GM21447 (cell line): ENCODE results near the gene AGXT.

Experiments
- ATAC-seq: cut with Tn5 transposase; IDR thresholded peaks from one replicate; pipeline ENCODE4 v1.9.1; 2021; ENCODE audit not compliant: unreplicated experiment

Gene AGXT

DNA sequence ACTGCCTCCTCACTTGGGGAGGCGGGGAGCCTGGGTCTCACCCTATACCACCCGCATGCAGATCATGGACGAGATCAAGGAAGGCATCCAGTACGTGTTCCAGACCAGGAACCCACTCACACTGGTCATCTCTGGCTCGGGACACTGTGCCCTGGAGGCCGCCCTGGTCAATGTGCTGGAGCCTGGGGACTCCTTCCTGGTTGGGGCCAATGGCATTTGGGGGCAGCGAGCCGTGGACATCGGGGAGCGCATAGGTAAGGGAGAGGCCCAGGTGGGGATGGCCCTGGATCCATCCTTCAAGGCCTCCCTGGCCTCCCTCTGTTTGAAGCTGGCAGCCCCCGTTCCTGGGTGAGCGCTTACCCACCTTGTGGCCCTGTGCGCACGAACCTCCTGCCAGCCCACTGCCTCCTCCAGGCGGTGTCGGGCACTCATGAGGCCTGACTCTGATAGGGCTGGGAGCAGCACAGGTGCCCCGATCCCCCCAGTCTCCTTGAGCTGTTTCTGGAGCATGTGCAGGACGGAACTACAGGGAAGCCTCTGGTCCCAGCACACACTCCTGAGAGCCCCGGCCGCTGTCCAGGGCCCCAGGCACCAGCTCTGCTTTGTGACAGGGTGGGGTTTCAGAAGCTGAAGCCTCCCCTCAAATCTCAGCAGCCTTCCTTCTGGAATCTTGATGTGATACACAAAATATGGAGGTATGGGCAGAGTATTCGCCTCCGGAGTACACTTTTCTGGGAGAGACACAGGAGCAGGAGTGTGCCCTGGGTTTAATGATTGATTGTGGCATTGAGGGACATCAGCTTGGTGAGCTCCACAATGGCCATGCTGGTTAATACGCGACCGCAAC is 708 bp downstream of the AGXT start:
- ATAC-seq = no peak

GRCh38 chr2:240869956-240870875 is 1.6 kb downstream of the AGXT start:
- ATAC-seq = no peak

DNA sequence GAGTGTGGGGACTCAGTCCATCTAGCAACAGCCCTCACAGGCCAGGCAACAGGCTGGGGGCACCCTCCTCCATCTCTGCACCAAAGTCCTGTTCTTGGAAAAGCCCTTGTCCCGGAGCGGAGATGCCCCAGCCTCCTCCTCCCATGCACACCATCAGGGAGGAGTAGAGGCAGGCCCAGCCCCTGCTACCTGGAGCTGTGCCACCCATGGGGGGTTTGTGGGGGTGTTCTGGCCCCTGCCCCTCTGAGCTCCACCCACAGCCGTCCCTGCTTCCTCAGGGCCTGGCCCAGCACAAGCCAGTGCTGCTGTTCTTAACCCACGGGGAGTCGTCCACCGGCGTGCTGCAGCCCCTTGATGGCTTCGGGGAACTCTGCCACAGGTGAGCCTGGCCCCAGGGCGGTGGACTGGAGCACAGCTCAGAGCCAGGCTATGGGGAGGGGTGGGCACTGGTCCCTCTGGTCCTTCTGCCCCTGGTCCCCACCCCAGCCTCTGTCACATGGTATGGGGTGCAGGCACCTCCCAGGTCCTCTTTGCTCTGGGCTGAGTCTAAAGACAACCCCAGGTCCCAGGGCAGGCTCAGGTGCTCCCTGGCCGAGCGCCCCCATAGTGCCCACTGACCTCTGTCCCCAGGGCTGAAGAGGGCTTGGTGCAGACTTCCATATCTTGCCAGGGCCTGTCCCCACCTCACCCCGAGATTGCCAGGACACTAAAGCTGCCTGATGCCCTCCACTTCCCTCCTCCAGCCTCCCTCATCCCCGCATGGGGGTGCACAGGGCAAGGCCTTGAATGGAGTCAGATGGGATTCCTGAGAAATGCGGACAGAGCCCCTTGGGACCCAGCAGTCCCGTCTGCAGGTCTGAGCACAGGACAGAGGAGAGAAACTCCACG is 2.7 kb downstream of the AGXT start:
- ATAC-seq = no peak

- ATAC-seq = no peak
These were observed 3.9 kb downstream of the AGXT start for GRCh38 chr2:240872317-240873097.

- ATAC-seq = no peak
These were observed 4.6 kb downstream of the AGXT start for GRCh38 chr2:240873098-240873788.

DNA sequence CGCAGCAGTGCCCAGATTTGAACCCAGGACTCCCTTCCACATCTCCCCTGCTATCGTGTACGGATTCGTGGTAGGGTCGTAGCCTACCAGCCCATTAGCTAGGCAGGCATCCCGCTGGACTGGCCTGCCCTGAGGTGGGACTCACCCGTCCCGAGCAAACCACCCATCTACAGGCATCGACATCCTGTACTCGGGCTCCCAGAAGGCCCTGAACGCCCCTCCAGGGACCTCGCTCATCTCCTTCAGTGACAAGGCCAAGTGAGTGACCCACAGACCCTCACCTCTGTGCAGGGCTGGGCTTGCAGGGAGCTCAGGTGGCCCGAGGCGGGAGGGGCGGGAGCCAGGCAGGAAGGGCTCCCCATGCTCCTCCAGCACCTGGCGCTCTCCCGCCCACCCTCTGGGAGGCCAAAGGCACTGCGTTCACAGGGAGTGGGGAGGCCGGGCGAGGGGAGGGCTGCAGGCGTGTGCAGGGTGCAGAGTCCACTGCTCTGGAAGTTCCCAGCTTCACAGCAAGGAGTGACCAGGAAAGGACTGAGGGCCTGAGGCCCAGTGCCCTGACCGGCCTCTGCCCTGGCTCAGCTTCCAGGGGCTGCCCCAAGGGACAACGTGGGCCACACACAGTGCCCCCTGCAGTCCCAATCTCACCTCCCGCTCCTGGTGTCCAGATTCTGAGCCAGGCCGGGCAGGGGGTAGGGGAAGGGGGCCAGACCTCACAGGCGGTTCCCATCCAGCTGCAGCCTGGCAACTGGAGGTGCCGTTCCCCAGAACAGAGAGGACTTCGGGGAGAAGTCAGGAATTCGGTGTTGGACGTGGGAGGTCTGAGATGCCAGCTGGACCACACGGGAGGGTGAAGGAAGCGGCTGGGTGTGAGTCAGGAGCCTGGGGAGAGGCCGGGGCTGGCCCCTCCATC is 5.4 kb downstream of the AGXT start:
- no peak for ATAC-seq

DNA sequence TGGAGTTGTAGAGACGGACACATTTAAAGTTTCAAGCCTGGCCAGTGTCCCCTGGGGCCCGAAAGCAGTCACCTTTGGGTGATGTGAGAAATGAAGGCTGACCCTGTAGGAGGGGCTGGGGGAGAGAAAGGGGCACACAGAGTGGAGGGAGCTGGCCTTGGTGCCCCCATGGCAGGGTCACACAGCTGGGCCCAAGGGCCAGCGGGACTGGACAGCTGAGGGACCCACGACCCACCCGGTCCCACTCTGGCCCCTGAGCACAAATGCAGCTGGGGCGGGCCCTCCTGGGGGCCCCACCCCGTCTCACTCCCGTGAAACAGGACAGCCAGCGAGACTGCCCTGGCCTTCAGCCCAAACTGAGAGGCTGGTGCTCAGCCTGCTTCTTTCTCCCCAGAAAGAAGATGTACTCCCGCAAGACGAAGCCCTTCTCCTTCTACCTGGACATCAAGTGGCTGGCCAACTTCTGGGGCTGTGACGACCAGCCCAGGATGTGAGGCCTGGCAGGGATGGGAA is 6.1 kb downstream of the AGXT start:
- ATAC-seq = no peak

DNA sequence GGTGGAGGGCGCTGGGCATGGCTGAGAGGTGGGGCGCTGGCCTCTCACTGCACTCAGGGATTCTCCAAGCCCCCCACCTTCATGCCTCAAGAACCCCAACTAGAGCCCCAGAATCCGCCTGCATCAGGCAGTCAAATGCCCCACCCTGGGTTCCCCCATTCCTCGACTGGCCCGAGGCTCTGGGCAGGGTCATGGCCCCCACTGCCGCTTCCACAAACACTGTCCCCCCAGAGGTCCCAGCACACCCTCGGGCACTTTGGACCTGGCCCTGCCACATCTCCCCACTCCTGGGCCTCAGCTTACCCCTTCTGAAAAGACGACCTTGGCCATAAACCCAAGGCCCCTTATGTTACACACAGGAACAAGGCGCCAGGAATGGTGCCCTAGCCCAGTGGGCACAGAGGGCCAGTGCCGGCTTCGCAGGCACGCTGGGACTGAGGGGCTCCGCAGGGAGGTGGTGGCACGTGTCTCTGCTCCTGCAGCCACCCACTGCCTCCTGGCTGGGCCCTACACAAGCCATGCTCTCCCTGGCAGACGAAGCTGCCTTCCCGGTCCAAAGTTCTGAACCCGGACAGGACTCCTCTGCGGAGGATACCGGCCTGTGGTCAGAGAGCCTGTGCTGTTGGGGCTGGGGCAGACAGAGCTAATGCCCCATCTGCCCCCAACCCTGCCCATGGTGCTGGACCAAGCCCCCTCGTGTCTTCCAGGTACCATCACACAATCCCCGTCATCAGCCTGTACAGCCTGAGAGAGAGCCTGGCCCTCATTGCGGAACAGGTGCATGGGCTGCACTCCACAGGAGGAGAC is 6.8 kb downstream of the AGXT start:
- no peak for ATAC-seq

DNA sequence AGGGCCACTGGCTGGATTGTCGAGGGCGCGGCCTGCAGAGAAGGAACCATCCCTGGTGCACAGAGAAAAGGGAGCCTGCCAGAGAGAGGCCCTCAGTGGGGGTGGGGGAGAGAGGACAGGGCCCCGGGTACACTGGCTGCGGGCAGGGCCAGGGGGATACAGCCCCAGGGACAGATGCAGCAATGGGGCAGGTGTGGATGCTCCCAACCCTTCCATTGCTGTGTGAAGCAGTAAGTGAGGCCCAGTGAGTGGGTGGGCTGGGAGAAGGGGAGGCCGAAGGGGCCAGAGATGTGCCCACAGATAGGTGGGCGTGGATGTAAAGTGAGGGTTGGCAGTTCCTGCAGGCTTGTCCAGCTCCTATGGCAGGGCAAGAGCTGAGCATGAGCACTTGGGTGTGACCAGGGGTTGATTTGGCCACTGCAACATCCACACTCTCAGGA is 7.4 kb downstream of the AGXT start:
- no peak for ATAC-seq

- ATAC-seq = no peak
These were observed 8.0 kb downstream of the AGXT start for GRCh38 chr2:240876475-240877251.

GRCh38 chr2:240877460-240878340 is 9.1 kb downstream of the AGXT start:
- no peak for ATAC-seq

DNA sequence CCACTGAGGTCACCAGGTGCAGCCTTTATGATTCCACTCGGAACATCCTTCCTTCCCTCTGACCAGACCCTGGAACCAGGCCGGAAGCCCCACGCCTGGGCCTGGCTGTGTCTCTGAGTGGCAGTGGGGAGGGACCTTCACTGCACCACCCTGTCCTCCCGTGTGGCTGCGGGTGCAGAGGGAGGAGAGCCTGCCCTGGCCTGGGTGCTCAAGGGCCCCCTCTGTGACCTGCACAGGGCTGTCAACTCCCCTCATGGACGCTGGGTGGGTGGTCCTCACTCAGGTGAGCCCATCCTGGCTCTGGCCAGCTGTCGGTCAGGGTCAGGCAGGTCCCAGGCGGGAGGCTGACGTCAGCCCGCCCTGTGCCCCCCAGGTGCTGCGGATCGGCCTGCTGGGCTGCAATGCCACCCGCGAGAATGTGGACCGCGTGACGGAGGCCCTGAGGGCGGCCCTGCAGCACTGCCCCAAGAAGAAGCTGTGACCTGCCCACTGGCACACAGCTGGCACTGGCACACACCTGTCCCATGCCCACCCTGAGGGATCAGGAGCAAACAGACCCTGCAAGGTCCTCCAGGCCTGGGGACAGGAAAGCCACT is 9.8 kb downstream of the AGXT start:
- ATAC-seq = no peak

DNA sequence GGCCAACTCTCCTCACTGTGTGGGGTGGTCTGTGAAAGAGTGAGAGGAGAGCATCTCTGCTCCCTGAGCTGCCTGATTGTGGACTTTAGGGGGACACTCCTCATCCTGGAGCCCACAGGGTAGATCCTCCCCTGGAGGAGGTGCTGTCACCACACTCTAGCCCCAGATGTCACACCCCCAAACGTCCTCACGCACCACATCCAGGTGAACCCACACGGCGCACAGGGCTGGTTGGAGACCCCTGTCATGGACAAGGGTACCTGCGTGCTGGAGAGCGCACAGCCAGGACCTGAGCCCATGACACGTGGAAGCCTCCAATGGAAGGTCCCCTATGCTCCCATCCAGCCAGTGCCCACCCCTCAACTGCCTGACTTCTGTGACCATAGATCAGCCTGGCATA is 10.5 kb downstream of the AGXT start:
- no peak for ATAC-seq

GRCh38 chr2:240881913-240882312 is 13.3 kb downstream of the AGXT start:
- ATAC-seq = no peak

DNA sequence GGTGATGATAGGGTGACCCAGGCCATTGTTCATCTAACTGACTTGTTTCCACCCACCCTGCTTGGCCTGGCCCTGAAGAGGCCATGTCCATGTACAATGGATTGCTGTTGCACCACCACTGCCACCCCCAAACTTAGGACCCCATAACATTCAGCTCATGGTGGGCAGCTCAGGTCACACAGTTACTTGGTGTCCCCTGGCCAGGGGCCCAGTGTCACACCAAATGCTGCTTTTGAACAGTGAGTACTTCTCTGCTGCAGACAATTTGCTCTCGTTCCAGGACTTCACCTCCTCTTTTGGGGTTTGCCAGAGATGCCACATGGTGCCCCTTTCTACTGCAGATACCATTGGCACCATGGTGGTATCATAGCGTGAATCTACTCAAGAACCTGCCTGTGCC is 15.6 kb downstream of the AGXT start:
- no peak for ATAC-seq
